Coronary artery (tissue), 2 donors: ENCODE data around the gene FLNA.
"Not testable (repeated sequence)": the region's sequence is repeated elsewhere in the genome, so short reads cannot be mapped to it uniquely, and the experiment has no call there.

ENCODE experiments used
- DNase-seq: peaks from one replicate; pipeline ENCODE4 v3.0.0-alpha.2; 2017; ENCODE audit warnings: low spot score
- H3K27ac ChIP-seq, 2 donors: fragments of 200-600 bp; sonication (generic); one replicate each; pipeline ENCODE4 v1.5.1; 2016 to 2019
- H3K4me3 ChIP-seq: fragments of 200-600 bp; sonication (generic); 2 replicates; pipeline ENCODE4 v1.5.1; 2016; ENCODE audit warnings: mild to moderate bottlenecking, moderate library complexity
- CTCF ChIP-seq: fragments of 200-600 bp; sonication (generic); IDR thresholded peaks from one replicate; pipeline ENCODE4 v1.5.1; 2019; ENCODE audit warnings: antibody characterized with exemption

FLNA gene

GRCh38 chrX:154307202-154307601, 67.2 kb downstream of the FLNA start:
- Histone ChIP-seq H3K4me3 (no peak overlapping the region), H3K27ac (no peak overlapping the region)
- no peak for TF ChIP-seq CTCF
- DNase-seq, result no peak

- Histone ChIP-seq H3K4me3 (no peak overlapping the region), H3K27ac (no peak overlapping the region)
- no peak for DNase-seq
- TF ChIP-seq CTCF, result no peak
Observed at GRCh38 chrX:154305541-154306205, 68.8 kb downstream of the FLNA start.

- no peak overlapping the region for H3K27ac ChIP-seq
- no peak overlapping the region for H3K4me3 ChIP-seq
- TF ChIP-seq CTCF, result no peak
- no peak for DNase-seq
Observed at GRCh38 chrX:154304846-154305245, 69.6 kb downstream of the FLNA start.

GRCh38 chrX:154303476-154303875, 71.0 kb downstream of the FLNA start:
- TF ChIP-seq CTCF, result no peak
- Histone ChIP-seq H3K4me3 (no peak overlapping the region), H3K27ac (no peak overlapping the region)
- DNase-seq, result no peak

- not testable (repeated sequence) for DNase-seq, H3K27ac ChIP-seq, H3K4me3 ChIP-seq
Observed at GRCh38 chrX:154302998-154303397, 71.4 kb downstream of the FLNA start.

GRCh38 chrX:154300816-154301215, 73.6 kb downstream of the FLNA start:
- DNase-seq, result no peak
- Histone ChIP-seq H3K4me3 (no peak overlapping the region), H3K27ac (no peak overlapping the region)
- TF ChIP-seq CTCF, result no peak
